Measurements from ENCODE around the gene SCGN. TPM values are rescaled to one million over a fixed set of nuclear protein-coding genes. Genes with fewer than 3 reads are reported as not detected.
"Not testable (repeated sequence)": the region's sequence is repeated elsewhere in the genome, so short reads cannot be mapped to it uniquely, and the experiment has no call there.

The SCGN gene
- total RNA-seq, 3 donors from 2014 or later, result not detected

DNA sequence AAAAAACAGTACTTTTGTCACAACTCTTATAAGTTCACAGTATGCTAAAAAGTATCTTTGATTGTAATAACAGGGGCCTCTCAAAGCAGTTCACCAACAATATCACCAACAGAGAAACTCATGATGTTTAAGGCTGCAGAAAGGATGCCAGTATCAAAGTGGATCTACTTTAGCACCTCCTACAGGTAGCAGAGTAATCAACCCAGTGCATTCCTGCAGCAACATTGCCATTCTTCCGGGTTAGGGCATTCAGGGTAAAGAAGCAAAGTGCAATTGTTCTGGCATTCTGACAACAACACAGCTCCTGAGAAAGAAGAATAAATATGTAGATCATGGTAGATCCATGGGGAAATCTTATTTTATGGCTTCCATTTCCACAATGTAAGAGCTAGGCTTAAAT is 95.0 kb downstream of the SCGN start:
- Mint-ChIP-seq H3K4me1 (ENCODE audit: low read depth) (no peaks in the 10 kb centered on the region), H3K36me3 (ENCODE audit: insufficient read depth) (no peaks in the 10 kb centered on the region), H3K9me3 (no peaks in the 10 kb centered on the region), H3K4me3 (no peak overlapping the region), H3K27me3 (ENCODE audit: low read depth) (no peaks in the 10 kb centered on the region)
- ATAC-seq (no peak), DNase-seq (no peak)

GRCh38 chr6:25747477-25747876 is 95.5 kb downstream of the SCGN start:
- no peaks in the 10 kb centered on the region for H3K36me3 Mint-ChIP-seq (ENCODE audit: insufficient read depth)
- DNase-seq, result no peak

DNA sequence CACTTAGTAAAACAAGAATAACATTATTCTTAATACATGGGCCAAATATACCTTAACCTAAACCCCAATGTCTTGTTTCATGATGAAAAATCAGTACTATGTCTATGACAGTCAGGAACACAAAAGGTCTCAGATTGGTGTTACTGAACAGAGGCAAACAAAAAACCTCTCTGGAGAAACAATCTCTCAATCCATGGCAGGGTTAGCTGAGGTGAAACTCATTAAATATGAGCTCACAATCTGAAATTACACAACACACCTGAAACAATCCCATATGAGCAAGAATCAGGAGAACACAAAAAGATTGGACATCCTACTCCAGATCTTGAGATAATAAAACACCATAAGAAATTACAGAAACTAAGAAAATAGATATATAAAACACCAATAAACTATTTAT is 96.0 kb downstream of the SCGN start:
- H3K27me3 Mint-ChIP-seq (ENCODE audit: low read depth), result no peaks in the 10 kb centered on the region
- ATAC-seq, result no peak

More at GRCh38 chr6:25747477-25747876, 95.5 kb downstream of the SCGN start:
- no peaks in the 10 kb centered on the region for H3K4me1 Mint-ChIP-seq (ENCODE audit: low read depth)
- no peak for ATAC-seq
- H3K27me3 Mint-ChIP-seq (ENCODE audit: low read depth), result no peaks in the 10 kb centered on the region
- no peak overlapping the region for H3K4me3 Mint-ChIP-seq
- H3K9me3 Mint-ChIP-seq, result no peaks in the 10 kb centered on the region

DNA sequence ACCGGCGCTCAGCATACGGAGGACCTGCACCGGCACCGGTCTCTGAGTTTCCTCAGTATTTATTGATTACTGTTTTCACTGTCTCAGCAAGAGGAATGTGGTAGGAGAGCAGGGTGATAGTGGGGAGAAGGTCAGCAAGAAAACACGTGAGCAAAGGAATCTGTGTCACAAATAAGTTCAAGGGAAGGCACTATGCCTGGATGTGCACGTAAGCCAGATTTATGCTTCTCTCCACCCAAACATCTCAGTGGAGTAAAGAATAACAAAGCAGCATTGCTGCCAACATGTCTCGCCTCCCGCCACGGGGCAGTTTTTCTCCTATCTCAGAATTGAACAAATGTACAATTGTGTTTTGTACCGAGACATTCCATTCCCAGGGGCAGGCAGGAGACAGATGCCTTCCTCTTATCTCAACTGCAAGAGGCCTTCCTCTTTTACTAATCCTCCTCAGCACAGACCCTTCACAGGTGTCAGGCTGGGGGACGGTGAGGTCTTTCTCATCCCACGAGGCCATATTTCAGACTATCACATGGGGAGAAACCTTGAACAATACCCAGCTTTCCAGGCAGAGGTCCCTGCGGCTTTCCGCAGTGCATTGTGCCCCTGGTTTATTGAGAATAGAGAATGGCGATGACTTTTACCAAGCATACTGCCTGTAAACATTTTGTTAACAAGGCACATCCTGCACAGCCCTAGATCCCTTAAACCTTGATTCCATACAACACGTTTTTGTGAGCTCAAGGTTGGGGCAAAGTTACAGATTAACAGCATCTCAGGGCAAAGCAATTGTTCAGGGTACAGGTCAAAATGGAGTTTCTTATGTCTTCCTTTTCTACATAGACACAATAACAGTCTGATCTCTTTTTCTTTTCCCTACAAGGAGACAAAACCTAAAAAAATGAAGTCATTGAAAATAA is 96.8 kb downstream of the SCGN start:
- H3K36me3 Mint-ChIP-seq (ENCODE audit: insufficient read depth); DNase-seq; H3K27me3 Mint-ChIP-seq (ENCODE audit: low read depth); H3K4me3 Mint-ChIP-seq; ATAC-seq; H3K4me1 Mint-ChIP-seq (ENCODE audit: low read depth); H3K9me3 Mint-ChIP-seq: not testable (repeated sequence)

More for the DNA sequence above, 96.0 kb downstream of the SCGN start:
- Mint-ChIP-seq H3K4me1 (ENCODE audit: low read depth) (no peaks in the 10 kb centered on the region), H3K4me3 (no peak overlapping the region), H3K9me3 (no peaks in the 10 kb centered on the region), H3K36me3 (ENCODE audit: insufficient read depth) (no peaks in the 10 kb centered on the region)
- no peak for DNase-seq

DNA sequence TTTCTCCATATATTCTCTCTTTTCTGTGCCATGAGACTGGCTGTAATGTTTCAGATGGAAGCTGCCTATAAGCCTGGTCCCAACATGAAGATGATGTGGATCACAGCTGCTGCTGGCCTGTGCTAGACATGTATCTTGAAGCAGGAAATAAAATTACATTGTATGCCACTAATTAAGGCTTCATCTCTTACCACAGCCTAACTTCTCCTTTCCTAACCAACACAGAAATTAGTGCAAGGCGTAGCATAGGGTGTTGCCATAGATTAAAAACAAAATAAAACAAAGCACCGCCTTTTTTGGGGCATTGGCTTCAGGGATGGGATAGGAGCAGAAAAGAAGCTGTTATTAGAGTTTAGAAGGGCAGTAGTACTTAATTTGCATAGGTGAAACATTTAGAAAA is 97.8 kb downstream of the SCGN start:
- ATAC-seq, result no peak

DNA sequence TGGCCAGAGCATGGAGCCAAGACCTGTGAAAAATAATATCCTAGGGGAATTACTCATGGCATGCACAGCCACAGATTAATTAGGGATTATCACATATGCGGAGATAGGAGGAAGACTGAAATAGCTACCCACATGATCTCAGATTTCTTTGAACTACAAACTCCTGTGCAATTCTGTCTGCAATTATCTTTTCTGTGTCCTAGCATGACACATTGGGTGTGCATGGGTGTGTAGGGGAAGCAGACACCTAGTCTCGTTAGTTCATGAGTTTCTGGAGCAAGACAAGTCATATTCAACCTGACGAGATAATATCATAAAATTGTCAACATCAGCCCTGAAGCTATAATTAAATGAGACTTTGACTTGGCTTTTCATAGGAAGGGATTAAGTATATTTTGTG is 98.9 kb downstream of the SCGN start:
- no peak overlapping the region for H3K4me3 Mint-ChIP-seq
- H3K4me1 Mint-ChIP-seq (ENCODE audit: low read depth), result no peaks in the 10 kb centered on the region
- DNase-seq, result no peak
- H3K27me3 Mint-ChIP-seq (ENCODE audit: low read depth), result no peaks in the 10 kb centered on the region
- no peaks in the 10 kb centered on the region for H3K36me3 Mint-ChIP-seq (ENCODE audit: insufficient read depth)
- H3K9me3 Mint-ChIP-seq, result no peaks in the 10 kb centered on the region
- ATAC-seq, result no peak

More for the DNA sequence above, 97.8 kb downstream of the SCGN start:
- no peak for DNase-seq
- Mint-ChIP-seq H3K27me3 (ENCODE audit: low read depth) (no peaks in the 10 kb centered on the region), H3K36me3 (ENCODE audit: insufficient read depth) (no peaks in the 10 kb centered on the region), H3K9me3 (no peaks in the 10 kb centered on the region), H3K4me1 (ENCODE audit: low read depth) (no peaks in the 10 kb centered on the region), H3K4me3 (no peak overlapping the region)

Other genes with a start within 250 kb of the SCGN start
- gene SLC17A4, start 102.5 kb downstream of the SCGN start, total RNA-seq, result not detected
- not detected for gene SLC17A1, start 179.8 kb downstream of the SCGN start, total RNA-seq
- under 1 TPM in 1 of 3 donors, not detected in 2; 0.11 TPM for gene SLC17A3, start 222.0 kb downstream of the SCGN start, total RNA-seq